Measurements from ENCODE around the gene ZNF765.
"Not testable (repeated sequence)": the region's sequence is repeated elsewhere in the genome, so short reads cannot be mapped to it uniquely, and the experiment has no call there.

ZNF765 gene

DNA sequence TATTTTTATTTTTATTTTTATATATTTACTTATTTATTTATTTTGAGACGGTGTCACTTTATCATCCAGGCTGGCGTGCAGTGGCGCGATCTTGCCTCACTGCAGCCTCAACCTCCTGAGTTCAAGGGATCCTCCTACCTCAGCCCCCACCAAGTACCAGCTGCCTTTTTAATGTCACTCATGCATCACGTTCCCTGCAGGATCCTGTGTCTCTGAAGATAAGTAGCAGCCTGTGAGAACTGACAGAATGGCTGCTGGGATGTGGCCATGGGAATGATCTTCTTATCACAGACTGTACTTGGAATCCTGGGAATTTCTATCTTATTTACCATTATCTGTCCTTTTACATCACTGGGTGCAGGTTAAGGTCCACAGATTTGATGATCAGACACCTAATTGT lies 27.6 kb downstream of the ZNF765 start:
- no peak for DNase-seq

DNA sequence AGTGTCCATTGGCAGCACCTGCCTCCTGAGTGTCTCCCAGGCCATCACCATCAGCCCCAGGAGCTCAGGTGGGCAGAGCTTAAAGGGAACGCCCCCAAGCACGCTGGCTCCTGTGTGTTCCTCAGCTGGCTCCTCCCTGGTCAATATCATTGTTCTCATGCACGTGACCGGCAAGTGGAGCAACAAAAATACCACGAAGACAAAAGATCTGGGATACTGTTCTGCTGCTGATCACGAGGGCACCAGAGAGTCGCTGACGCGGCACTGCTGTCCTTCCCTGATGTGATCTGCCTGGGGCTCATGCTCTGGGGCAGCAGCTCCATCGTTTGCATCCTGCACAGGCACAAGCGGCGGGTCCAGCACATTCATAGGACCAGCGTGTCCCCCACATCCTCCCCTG lies 28.1 kb downstream of the ZNF765 start:
- not testable (repeated sequence) for DNase-seq

DNA sequence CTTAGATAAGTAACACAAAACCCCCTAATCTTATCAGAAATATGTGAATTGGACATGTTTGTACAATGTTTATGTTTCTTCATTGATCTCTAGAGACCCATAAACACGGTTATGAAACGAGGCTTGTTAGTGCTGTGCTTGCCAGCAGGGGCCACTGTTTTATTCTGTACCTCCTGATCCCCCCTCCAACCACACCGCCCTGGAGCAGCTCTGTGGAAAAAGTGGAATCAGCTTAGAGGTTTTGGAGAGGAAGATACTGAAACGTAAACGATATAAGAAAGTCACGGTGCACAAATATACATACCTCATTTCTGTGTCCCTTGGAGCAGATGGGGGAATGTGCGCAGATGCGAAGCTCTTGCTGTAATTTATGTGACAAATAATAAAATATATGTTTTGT lies 28.7 kb downstream of the ZNF765 start:
- DNase-seq = not testable (repeated sequence)

DNA sequence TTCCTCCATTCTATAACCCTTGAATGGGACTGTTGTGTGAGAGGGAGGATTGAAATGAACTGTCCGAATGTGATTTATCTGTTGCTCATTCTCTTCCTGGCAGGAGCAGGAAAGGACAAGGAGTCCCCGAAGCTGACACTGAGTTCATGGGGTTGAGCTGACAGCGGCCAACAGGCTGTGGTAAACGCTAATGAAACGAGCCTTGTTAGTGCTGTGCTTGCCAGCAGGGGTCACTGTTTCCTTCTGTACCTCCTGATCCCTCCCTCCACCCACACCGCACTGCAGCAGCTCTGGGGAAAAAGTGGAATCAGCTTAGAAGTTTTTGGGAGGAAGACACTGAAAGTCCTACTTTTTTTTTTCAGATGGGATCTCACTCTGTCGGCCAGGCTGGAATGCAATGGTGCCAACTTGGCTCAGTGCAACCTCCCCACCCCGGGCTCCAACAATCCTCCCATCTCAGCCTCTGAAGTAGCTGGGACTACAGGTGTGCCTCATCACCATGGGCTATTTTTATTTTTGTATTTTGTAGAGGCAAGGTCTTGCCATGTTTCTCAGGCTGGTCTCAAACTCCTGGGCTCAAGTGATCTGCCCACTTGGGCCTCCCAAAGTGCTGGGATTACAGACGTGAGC lies 30.1 kb downstream of the ZNF765 start:
- DNase-seq = no peak

DNA sequence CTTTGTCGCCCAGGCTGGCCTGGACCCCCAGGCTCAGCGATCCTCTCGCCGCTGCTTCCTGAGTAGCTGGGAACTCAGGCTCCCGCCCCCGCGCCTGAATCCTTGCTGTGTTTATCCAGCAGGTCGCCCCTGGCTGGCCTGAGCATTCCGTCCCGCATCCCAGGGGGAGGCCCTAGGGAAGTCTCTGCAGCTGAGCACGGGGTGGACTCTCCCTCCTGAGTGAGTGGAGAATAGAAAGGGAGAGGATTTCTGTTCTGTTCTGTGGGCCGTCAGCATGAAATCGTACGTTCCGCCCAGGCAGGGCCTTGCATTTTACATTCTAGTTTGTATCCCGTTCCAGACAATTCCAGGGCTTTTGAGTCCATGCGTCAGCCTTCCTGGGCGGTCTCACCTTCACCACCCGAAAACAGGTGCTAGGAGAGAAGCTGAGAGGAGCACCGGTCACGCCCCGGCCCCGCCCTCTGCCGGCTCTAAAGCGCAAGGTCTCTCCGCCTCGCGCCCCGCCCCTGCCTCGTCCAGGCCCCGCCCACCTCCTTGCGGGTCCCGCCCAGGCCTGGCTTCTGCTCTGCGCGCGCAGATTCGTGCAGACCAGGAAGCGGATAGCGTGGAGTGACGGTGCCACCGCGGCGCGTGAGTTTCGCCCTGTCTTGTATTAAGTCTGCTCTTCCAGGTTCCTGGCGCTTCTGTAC lies 36.6 kb downstream of the ZNF765 start, which contains the start of gene ZNF761:
TSS of gene ZNF761 (plus strand) at position 586 of the 689 bp plus-strand sequence. CDS start 15,285 bp downstream, outside the sequence.
- DNase-seq = peak; percentile 22 to 48

DNA sequence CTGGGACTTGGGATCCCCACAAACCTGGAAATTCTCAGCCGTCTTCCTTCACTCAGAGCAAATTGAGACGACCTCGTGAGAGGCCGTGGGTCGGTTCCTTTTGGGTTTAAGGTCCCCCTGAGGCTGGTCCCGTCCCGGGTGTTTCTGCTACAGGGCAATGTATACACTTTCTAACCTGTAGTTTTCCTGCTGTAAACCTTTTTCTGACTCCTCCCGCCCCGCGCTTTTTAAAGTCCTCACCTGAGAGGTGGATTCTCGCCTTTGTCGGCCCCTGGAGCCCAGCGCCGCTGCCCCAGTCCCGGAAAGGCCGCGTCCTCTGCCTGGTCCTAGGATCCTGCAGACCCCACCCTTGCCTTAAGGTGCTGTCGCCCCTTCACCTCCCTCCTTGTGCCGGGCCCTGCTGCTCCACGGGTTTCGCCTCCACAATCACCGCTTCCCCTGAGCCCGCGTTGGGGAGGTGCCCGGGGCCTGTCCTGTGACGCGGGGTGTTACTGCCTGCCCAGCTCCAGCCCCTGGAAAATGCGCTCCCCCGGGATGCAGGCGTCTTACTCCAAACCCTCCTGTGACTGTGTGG lies 37.2 kb downstream of the ZNF765 start:
- no peak for DNase-seq

DNA sequence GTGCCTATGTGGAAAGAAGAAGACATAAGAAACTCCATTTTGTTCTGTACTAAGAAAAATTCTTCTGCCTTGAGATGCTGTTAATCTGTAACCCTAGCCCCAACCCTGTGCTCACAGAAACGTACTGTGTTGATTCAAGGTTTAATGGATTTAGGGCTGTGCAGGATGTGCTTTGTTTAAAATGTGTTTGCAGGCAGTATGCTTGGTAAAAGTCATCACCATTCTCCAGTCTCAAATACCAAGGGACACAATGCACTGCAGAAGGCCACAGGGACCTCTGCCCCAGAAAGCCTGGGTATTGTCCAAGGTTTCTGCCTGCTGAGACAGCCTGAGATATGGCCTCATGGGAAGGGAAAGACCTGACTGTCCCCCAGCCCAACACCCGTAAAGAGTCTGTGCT lies 48.9 kb downstream of the ZNF765 start:
- DNase-seq = not testable (repeated sequence)

DNA sequence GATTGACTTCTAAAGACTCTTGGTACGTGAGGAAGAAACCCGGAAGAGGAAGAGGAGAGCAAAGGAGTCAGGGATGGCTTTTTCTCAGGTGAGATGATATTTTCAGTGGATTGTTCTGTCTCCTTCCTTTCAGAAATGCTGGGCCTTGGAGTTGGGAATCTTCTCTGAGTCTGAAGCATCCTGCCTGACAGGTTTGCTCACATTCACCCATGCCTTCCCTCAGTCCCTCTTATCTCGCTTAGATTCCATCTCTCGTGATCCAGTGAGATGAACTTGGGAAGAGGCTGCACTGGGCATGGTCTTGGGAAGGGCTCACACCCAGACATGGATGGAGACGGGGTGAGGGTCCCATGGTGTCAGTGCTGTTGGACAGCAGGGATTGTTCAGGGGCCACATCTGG lies 52.2 kb downstream of the ZNF765 start:
- not testable (repeated sequence) for DNase-seq

DNA sequence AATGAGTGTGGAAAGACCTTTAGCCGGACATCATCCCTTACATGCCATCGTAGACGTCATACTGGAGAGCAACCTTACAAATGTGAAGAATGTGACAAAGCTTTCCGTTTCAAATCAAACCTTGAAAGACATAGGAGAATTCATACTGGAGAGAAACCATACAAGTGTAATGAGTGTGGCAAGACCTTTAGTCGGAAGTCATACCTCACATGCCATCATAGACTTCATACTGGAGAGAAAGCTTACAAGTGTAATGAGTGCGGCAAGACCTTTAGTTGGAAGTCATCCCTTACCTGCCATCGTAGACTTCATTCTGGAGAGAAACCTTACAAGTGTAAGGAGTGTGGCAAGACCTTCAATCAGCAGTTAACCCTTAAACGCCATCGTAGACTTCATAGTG lies 60.9 kb downstream of the ZNF765 start:
- no peak for DNase-seq

DNA sequence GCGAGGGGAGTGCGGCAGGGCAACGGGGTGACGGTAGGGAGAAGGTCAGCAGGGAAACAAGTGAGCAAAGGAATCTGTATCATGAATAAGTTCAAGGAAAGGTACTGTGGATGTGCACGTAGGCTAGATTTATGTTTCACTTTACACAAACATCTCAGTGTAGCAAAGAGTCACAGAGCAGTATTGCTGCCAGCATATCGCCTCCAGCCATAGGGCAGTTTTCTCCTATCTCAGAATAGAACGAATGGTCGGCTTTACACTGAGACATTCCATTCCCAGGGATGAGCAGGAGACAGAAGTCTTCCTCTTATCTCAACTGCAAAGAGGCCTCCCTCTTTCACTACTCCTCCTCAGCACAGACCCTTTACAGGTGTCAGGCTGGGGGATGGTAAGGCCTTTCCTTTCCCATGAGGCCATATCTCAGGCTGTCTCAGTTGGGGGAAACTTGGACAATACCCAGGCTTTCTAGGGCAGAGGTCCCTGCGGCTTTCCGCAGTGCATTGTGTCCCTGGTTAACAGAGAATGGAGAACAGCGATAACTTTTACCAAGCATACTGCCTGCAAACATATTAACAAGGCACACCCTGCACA lies 65.3 kb downstream of the ZNF765 start:
- DNase-seq = not testable (repeated sequence)

DNA sequence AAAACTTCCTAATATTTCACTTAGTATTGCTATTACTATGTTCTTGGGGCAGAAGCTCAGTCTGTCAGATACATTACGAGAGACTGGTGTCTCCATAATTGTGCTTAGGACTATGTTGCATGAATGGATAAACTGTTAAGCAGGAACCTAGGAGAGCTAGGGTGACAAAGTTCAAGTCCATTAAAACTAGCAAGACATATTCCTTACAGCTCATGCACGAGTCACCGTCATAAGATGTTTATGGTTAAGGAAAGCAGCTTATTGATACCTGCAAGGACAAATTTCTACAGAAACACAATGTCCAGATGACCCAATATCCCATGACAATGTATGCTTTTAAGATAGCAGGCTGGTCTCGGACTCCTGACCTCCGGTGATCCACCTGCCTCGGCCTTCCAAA lies 66.9 kb downstream of the ZNF765 start:
- DNase-seq = no peak

DNA sequence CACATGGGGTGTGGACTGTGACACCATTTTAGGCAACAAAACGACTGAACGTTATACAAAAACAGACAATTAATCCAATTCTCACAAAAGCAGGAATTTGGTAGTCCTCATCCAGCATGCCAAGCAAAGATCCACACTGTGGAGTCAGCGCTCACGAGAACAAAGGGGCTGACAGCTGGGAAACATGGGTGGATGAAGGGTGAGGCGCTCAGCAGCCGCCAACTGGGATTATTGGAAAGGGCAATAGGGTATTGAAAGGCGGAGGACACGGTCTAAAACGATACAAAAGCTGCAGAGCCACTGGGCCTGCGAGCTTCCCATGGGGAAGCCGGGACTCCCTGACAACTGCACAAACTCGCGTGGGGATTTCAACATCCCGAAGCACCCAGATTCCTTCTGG lies 67.9 kb downstream of the ZNF765 start:
- DNase-seq = no peak

DNA sequence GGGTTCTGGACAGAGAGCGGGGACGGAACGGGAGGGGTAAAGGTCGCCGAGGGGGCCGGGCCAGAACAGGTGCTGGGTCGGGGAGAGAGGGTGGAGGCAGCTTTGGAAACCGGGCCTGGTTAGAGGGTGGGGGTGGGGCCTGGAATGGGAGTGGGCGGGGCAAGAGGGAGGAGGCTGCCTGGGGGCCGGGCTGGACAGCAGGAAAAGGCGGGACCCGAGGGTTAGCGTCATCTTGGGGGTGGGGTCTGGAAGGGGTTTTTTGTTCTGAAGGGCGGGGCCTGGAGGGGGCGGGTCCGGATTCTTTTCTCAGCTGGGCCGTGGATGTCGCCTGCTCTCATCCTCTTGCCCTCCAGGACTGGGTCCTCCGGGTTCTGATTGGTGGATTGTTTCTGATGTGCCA lies 68.3 kb downstream of the ZNF765 start:
- no peak for DNase-seq

DNA sequence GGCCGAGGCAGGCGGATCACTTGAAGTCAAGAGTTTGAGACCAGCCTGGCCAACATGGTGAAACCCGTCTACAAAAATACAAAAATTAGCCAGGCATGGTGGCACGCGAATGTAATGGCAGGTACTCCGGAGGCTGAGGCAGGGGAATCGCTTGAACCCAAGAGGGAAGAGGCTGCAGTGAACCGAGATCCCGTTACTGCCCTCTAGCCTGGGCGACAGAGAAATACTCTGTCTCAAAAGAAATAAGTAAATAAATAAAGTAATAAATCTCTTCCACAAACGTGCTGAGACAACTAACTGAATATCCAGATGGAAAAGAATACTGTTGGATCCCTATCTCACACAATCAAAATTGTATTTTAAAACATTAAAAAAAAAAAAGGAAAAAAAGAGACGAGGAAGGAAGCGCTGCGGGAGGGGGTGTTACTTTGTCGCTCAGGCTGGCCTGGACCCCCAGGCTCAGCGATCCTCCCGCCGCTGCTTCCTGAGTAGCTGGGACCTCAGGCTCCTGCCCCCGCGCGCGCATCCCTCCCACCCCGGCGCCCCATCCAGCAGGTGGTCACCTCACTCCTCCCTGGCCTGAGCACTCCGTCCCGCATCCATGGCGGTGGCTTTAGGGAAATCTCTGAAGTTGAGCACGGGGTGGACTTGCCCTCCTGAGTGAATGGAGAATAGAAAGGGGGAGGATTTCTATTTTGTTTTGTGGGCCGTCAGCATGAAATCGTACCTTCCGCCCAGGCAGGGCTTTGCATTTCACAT lies 72.0 kb downstream of the ZNF765 start:
- DNase-seq = no peak

DNA sequence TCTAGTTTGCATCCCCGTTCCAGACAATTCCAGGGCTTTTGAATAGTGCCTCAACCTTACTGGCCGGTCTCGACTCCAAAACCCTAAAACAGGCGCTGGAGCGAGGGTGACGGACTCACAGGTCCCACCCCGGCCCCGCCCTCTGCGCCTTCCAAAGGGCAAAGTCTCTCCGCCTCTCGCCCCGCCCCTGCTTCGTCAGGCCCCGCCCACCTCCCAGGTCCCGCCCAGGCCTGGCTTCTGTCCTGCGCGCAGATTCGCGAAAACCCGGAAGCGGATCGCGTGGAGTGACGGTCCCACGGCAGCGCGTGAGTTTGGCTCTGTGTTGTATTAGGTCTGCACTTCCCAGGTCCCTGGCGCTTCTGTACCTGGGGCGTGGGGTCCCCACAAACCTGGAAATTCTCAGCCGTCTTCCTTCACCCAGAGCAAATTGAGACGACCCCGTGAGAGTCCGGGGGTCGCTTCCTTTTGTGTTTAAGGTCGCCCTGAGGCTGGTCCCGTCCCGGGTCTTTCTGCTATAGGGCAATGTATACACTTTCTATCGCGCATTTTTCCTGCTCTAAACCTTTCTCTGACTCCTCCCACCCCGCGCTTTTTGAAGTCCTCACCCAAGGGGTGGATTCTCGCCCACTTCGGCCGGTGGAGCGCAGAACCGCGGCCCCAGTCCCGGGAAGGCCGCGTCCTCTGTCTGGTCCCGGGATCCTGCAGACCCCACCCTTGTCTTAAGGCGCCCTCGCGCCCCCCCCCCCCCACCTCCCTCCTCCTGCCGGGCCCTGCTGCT lies 72.7 kb downstream of the ZNF765 start, which contains the start of gene ZNF813:
TSS of gene ZNF813 (plus strand) at position 249 of the 778 bp plus-strand sequence. CDS start 16,090 bp downstream, outside the sequence.
- DNase-seq = no peak

DNA sequence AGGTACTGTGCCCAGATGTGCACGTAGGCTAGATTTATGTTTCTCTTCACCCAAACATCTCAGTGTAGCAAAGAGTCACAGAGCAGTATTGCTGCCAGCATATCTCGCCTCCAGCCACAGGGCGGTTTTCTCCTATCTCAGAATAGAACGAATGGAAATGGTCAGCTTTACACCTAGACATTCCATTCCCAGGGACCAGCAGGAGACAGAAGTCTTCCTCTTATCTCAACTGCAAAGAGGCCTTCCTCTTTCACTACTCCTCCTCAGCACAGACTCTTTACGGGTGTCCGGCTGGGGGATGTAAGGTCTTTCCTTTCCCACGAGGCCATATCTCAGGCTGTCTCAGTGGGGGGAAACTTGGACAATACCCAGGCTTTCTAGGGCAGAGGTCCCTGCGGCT lies 73.7 kb downstream of the ZNF765 start:
- not testable (repeated sequence) for DNase-seq

DNA sequence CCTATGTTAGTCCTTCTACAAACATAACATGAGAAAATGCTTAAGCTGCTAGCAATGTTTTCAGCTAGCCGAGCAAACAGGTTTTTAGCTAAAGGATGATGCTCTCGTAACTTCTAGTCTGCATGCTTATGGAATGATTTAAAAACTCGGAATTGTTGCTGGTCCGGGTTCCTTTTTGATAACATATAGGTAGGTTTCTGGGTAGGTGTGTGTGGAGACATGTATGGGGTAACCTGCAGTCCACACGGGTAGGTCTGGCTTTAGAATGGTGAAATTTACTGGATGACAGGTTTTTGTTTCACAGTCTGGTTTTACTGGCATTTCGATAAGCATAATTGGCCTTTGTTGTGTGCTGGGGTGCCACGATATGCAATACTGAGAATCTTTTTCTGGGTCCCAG lies 77.0 kb downstream of the ZNF765 start:
- DNase-seq = no peak

DNA sequence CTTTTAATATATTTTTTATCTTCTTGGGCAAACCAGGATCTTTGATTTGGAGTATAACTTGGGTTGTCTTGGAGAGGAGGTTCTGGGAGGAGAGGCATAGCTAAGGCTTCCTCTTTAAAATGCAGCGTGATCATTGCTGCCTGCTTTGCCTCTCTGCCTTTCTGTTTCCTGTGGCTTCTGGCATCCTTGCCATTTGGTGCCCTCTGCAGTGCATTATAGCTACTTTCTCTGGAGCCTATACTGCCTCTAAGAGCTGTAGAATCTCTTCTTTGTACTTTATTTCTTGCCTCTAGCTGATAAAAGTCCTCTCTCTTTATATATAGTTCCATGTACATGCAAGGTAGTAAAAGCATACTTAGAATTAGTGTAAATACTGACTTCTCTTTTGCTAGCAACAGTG lies 79.9 kb downstream of the ZNF765 start:
- not testable (repeated sequence) for DNase-seq

DNA sequence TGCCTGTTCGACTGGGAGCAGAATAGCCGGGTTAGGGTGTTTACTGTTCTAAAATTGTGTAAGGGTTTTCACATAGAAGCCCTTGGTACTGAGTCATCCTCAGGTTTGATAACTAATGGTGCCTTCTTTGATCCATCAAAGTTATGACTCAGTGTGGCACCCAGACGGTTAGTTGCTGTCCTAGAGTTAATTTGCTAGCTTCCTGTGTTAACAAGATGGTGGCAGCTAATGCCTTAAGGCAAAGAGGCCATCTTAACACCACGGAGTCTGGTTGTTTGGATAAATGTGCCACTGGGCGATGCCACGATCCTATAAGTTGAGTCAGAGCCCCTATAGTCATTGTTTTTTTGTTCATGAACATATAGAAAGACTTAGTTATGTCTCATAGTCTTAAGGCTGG lies 80.5 kb downstream of the ZNF765 start:
- DNase-seq = not testable (repeated sequence)
